MM.1S (cell line): ENCODE measurements around the gene TDRD12.

Source experiments
- EZH2phosphoT487 ChIP-seq: fragments of 300-600 bp; sonication (generic); IDR thresholded peaks from 2 replicates; pipeline ENCODE4 v1.6.1; 2018; ENCODE audit warnings: antibody characterized with exemption, low read length
- TF ChIP-seq, protein P1 (sequence below): fragments of 300-600 bp; sonication (generic); IDR thresholded peaks from 2 replicates; pipeline ENCODE4 v1.5.1; 2016; ENCODE audit warnings: antibody characterized with exemption, low read length, mixed read lengths

DNA sequence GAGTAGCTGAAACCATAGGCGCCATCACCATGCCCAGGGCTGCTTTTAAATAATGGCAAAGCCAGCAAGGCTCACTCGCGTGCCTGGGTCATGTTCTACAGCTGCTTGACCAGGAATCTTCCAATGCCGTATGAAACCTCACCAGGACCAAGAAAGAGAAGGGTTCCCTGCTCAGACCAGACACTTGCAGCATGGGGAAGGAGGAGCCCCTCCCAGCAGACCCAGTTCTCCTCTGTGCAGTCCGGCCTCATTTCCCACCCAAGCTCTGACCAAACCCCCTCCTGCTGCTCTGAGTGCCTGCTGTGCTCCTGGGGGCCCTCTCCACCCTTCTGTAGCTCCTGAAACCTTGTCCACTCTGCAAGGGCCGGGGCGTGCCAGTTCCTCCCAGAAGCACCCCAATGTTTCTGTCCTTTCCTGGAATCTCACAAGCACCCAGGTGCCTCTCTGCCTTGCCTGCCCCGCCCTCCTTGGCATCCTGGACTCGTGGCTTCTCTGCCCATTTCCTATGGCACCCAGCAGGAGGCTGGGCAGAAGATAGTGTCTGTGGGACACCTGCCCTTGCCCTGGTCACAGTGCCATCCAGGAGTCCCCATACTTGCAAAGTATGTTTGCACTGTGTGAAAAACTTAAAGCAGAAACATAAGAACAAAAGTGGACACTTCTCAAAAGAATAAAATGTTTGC, 156.8 kb downstream of the TDRD12 start:
- TF ChIP-seq, protein P1, sequence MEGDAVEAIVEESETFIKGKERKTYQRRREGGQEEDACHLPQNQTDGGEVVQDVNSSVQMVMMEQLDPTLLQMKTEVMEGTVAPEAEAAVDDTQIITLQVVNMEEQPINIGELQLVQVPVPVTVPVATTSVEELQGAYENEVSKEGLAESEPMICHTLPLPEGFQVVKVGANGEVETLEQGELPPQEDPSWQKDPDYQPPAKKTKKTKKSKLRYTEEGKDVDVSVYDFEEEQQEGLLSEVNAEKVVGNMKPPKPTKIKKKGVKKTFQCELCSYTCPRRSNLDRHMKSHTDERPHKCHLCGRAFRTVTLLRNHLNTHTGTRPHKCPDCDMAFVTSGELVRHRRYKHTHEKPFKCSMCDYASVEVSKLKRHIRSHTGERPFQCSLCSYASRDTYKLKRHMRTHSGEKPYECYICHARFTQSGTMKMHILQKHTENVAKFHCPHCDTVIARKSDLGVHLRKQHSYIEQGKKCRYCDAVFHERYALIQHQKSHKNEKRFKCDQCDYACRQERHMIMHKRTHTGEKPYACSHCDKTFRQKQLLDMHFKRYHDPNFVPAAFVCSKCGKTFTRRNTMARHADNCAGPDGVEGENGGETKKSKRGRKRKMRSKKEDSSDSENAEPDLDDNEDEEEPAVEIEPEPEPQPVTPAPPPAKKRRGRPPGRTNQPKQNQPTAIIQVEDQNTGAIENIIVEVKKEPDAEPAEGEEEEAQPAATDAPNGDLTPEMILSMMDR, result no peak
- TF ChIP-seq EZH2phosphoT487, result no peak
